CD14-positive monocyte (primary cell): ENCODE results near the gene CIB1. TPM values are rescaled to one million over a fixed set of nuclear protein-coding genes. Genes with fewer than 3 reads are reported as not detected.

Experiments used
- DNase-seq, 3 donors: peaks; one replicate each; pipeline ENCODE4 v3.0.0-alpha.2; 2011 to 2022
- H2AFZ ChIP-seq: 2 replicates; pipeline ENCODE4 v1.6.0; 2012; ENCODE audit warnings: mild to moderate bottlenecking, low read depth, low read length, inconsistent platforms; ENCODE audit not compliant: insufficient read depth, poor library complexity, severe bottlenecking
- H3K27ac ChIP-seq, 2 donors: 1 replicate in 1 of 2; 2 replicates in 1 of 2; pipeline ENCODE4 v1.5.1; 2012 to 2013; ENCODE audit warnings: low read length in 2 of 2, control low read depth in 1 of 2, inconsistent platforms in 1 of 2, low read depth in 1 of 2, mild to moderate bottlenecking in 1 of 2
- H3K27me3 ChIP-seq, 2 donors: one replicate each; pipeline versions ENCODE4 v1.6.0 to v1.6.1; 2011 to 2013; ENCODE audit warnings: low read length in 2 of 2; ENCODE audit not compliant: control insufficient read depth in 2 of 2, insufficient read depth in 2 of 2
- H3K36me3 ChIP-seq, 2 donors: replicated peaks in 1 of 2; 1 replicate in 1 of 2; 2 replicates in 1 of 2; pipeline versions ENCODE4 v1.5.1 to v1.6.1; 2012 to 2013; ENCODE audit warnings: low read length in 2 of 2, control low read depth in 1 of 2, inconsistent platforms in 1 of 2, mild to moderate bottlenecking in 1 of 2; ENCODE audit not compliant: insufficient read depth in 2 of 2, control insufficient read depth in 1 of 2
- H3K4me1 ChIP-seq, 2 donors: 1 replicate in 1 of 2; 2 replicates in 1 of 2; pipeline versions ENCODE4 v1.5.1 to v1.6.1; 2012 to 2013; ENCODE audit warnings: low read length in 2 of 2, control low read depth in 1 of 2, inconsistent platforms in 1 of 2, mild to moderate bottlenecking in 1 of 2, moderate library complexity in 1 of 2; ENCODE audit not compliant: insufficient read depth in 2 of 2, control insufficient read depth in 1 of 2
- H3K4me2 ChIP-seq: replicated peaks from 2 replicates; pipeline ENCODE3; 2012; ENCODE audit warnings: low read length, moderate library complexity, mild to moderate bottlenecking; ENCODE audit not compliant: poor library complexity, severe bottlenecking; ENCODE audit errors: extremely low read depth
- H3K4me3 ChIP-seq, 3 experiments: fragments of 200-600 bp in 1 of 3; sonication (generic) in 1 of 3; replicated peaks in 1 of 3; 1 replicate in 2 of 3; 2 replicates in 1 of 3; pipeline ENCODE4 v1.5.1; 2011 to 2013; ENCODE audit warnings: low read length in 3 of 3, mild to moderate bottlenecking in 3 of 3, control low read depth in 2 of 3, low read depth in 2 of 3, inconsistent platforms in 1 of 3, moderate library complexity in 1 of 3
- H3K79me2 ChIP-seq: 2 replicates; pipeline ENCODE4 v1.6.0; 2012; ENCODE audit warnings: mild to moderate bottlenecking, control low read depth, inconsistent platforms, low read length, moderate library complexity; ENCODE audit not compliant: insufficient read depth
- H3K9ac ChIP-seq: 2 replicates; pipeline ENCODE4 v1.6.0; 2017; ENCODE audit warnings: low read length, mild to moderate bottlenecking; ENCODE audit not compliant: insufficient read depth, poor library complexity, severe bottlenecking
- H3K9me3 ChIP-seq, 2 donors: replicated peaks in 1 of 2; 1 replicate in 1 of 2; 2 replicates in 1 of 2; pipeline versions ENCODE4 v1.5.1 to v1.6.1; 2012 to 2013; ENCODE audit warnings: low read length in 2 of 2, control low read depth in 1 of 2; ENCODE audit not compliant: control insufficient read depth in 1 of 2, insufficient read depth in 1 of 2
- H4K20me1 ChIP-seq: 2 replicates; pipeline ENCODE4 v1.6.0; 2012; ENCODE audit warnings: mild to moderate bottlenecking, low read length, control low read depth, moderate library complexity; ENCODE audit not compliant: insufficient read depth
- H3K27ac Mint-ChIP-seq, 7 donors: one replicate each; pipeline ENCODE4 v1.8.0; 2020; ENCODE audit warnings: mild to moderate bottlenecking in 7 of 7, mixed read lengths in 7 of 7, moderate library complexity in 6 of 7, inconsistent platforms in 2 of 7
- H3K27me3 Mint-ChIP-seq, 3 donors: one replicate each; pipeline ENCODE4 v1.8.0; 2021 to 2022; ENCODE audit warnings: low read depth in 3 of 3, mild to moderate bottlenecking in 3 of 3, mixed read lengths in 3 of 3, moderate library complexity in 3 of 3, inconsistent platforms in 1 of 3
- H3K36me3 Mint-ChIP-seq, 2 donors: one replicate each; pipeline ENCODE4 v1.8.0; 2020; ENCODE audit warnings: mixed read lengths in 2 of 2, inconsistent platforms in 1 of 2, mild to moderate bottlenecking in 1 of 2
- H3K4me1 Mint-ChIP-seq: one replicate; pipeline ENCODE4 v1.8.0; 2020; ENCODE audit warnings: mild to moderate bottlenecking, mixed read lengths
- H3K4me3 Mint-ChIP-seq, 2 donors: one replicate each; pipeline ENCODE4 v1.8.0; 2020; ENCODE audit warnings: mild to moderate bottlenecking in 2 of 2, mixed read lengths in 2 of 2, moderate library complexity in 1 of 2
- H3K9me3 Mint-ChIP-seq, 7 donors: one replicate each; pipeline ENCODE4 v1.8.0; 2020 to 2022; ENCODE audit warnings: mixed read lengths in 7 of 7, mild to moderate bottlenecking in 6 of 7, moderate library complexity in 6 of 7, inconsistent platforms in 2 of 7
- WGBS: methylation state at CpG from one replicate; pipeline ENCODE4 v1.1.5; 2013; ENCODE audit warnings: missing lambda C conversion rate; ENCODE audit not compliant: insufficient coverage; 5-methylcytosine and 5-hydroxymethylcytosine counted together
- intact Hi-C, 2 donors: fragments of 100-400 bp; cut with micrococcal nuclease; formaldehyde crosslinking; loops; one replicate each; pipeline versions ENCODE4 v1.15.0 to v1.15.1; 2023
- polyA plus RNA-seq, 3 donors: library from polyadenylated mRNA; depleted of rRNA in 1 of 3; unstranded in 2 of 3; stranded (reverse) in 1 of 3; fragments of 300-500 nt in 2 of 3; fragments of >200 nt in 1 of 3; fragmentation: Illumina TruSeq in 2 of 3; gene quantifications; 1 replicate in 2 of 3; 2 replicates in 1 of 3; pipeline ENCODE4 v1.2.3, GENCODE V29; 2012 to 2021
- TF ChIP-seq, protein P1 (sequence below): fragments of 200-600 bp; IDR thresholded peaks from one replicate; pipeline ENCODE4 v1.8.0; 2022; ENCODE audit warnings: antibody characterized with exemption, mild to moderate bottlenecking

The CIB1 gene
- polyA plus RNA-seq, 3 donors: 77.5 to 197 (median 169) TPM

DNA sequence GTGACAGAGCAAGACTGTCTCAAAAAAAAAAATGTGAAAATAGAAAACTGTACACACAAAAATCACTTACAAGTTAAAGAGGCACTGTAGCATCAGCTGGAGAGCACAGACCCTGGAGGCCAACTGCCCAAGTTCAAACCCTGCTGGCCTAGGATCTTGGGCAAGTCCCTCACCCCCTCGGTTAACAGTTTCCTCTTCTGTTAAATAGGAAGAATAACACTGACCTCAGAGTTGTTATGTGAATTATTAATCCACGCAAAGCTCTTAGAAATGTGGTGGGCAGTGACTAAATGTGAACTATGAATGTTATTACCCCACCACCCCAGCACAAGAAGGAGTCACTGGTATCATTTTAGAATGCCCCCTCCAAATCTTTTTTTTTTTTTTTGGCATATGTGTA lies 11.2 kb downstream of the CIB1 start:
- no peak overlapping the region for H3K4me3 ChIP-seq
- Mint-ChIP-seq H3K27ac (peak overlapping the region in 1 of 7 donors; percentile 40), H3K4me1 (peaks cover 3% of the 10 kb centered on the region), H3K9me3 (no peaks in the 10 kb centered on the region), H3K4me3 (no peak overlapping the region), H3K27me3 (peaks cover 0 to 2% (median 0%) of the 10 kb centered on the region in 3 donors), H3K36me3 (peaks cover 74 to 94% of the 10 kb centered on the region in 2 donors)
- DNase-seq: no peak
- H3K9me3 ChIP-seq: no peaks in the 10 kb centered on the region
- H3K36me3 ChIP-seq: peaks cover 82 to 91% of the 10 kb centered on the region in 2 donors
- TF ChIP-seq, protein P1, sequence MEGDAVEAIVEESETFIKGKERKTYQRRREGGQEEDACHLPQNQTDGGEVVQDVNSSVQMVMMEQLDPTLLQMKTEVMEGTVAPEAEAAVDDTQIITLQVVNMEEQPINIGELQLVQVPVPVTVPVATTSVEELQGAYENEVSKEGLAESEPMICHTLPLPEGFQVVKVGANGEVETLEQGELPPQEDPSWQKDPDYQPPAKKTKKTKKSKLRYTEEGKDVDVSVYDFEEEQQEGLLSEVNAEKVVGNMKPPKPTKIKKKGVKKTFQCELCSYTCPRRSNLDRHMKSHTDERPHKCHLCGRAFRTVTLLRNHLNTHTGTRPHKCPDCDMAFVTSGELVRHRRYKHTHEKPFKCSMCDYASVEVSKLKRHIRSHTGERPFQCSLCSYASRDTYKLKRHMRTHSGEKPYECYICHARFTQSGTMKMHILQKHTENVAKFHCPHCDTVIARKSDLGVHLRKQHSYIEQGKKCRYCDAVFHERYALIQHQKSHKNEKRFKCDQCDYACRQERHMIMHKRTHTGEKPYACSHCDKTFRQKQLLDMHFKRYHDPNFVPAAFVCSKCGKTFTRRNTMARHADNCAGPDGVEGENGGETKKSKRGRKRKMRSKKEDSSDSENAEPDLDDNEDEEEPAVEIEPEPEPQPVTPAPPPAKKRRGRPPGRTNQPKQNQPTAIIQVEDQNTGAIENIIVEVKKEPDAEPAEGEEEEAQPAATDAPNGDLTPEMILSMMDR: no peak
- peaks cover 8% of the 10 kb centered on the region for H3K79me2 ChIP-seq
- no peak overlapping the region for H3K27ac ChIP-seq
- WGBS: no CpG with 5 or more reads among the region's 2 CpGs
- no peak overlapping the region for H3K9ac ChIP-seq
- no peak overlapping the region for H3K4me2 ChIP-seq
- H2AFZ ChIP-seq: no peak overlapping the region
- no peaks in the 10 kb centered on the region for H3K27me3 ChIP-seq
- intact Hi-C loops: no loop called here
- no peaks in the 10 kb centered on the region for H3K4me1 ChIP-seq
- H4K20me1 ChIP-seq: peaks cover 72% of the 10 kb centered on the region

DNA sequence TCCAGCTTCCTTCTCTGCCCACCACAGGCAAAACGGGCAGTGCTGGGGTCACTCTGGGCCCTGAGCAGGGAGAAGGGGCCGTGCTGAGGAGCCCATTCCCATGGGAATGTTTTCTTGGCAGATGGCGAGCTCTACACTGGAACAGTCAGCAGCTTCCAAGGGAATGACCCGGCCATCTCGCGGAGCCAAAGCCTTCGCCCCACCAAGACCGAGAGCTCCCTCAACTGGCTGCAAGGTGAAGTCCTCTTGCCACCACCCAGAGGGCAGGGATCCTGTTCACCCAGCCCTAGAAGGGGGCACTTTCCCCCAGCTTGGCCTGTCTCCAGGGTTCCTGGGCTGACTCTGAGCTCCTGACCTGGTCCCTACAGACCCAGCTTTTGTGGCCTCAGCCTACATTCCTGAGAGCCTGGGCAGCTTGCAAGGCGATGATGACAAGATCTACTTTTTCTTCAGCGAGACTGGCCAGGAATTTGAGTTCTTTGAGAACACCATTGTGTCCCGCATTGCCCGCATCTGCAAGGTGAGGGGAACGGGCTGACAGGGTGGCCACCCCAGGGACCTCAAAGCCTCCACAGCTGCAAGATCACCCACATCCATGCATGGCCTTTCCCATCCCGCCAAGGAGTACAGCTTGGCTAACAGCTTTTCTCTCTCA lies 12.4 kb downstream of the CIB1 start:
- Mint-ChIP-seq H3K27ac (peak overlapping the region in 1 of 7 donors; percentile 35), H3K36me3 (peaks cover 71 to 93% of the 10 kb centered on the region in 2 donors), H3K27me3 (peaks cover 0 to 2% (median 0%) of the 10 kb centered on the region in 3 donors), H3K4me3 (no peak overlapping the region), H3K4me1 (peaks cover 3% of the 10 kb centered on the region), H3K9me3 (no peaks in the 10 kb centered on the region)
- H3K4me2 ChIP-seq: no peak overlapping the region
- peaks cover 14% of the 10 kb centered on the region for H3K79me2 ChIP-seq
- no peak overlapping the region for H3K27ac ChIP-seq
- H3K4me3 ChIP-seq: no peak overlapping the region
- H2AFZ ChIP-seq: no peak overlapping the region
- H4K20me1 ChIP-seq: peaks cover 76% of the 10 kb centered on the region
- 78% methylated on average over 13 of the region's 14 CpGs for WGBS
- TF ChIP-seq, protein P1: peak; percentile 56
- DNase-seq: peak in 1 of 3 donors; percentile 48
- no peaks in the 10 kb centered on the region for H3K4me1 ChIP-seq
- intact Hi-C loops: no loop called here
- peaks cover 80 to 91% of the 10 kb centered on the region in 2 donors for H3K36me3 ChIP-seq
- no peak overlapping the region for H3K9ac ChIP-seq
- H3K27me3 ChIP-seq: no peaks in the 10 kb centered on the region
- no peaks in the 10 kb centered on the region for H3K9me3 ChIP-seq
